ENCODE results near the gene IRX5. TPM values are rescaled to one million over a fixed set of nuclear protein-coding genes. Genes with fewer than 3 reads are reported as not detected.

The IRX5 gene
- total and polyA plus RNA-seq, 2 of the 8 experiments (the other 6 are each of a cell fraction or from before 2014, with no cell fraction given), result 0.48 to 0.56 TPM

- peaks cover 0 to 2% (median 0%) of the 10 kb centered on the region in 4 experiments; a peak in 1 of 8 replicates for H3K36me3 ChIP-seq (ENCODE audit: control insufficient read depth in 2 of 4, insufficient read depth in 4 of 4, low read length in 3 of 4)
- ChIA-PET POLR2A (ENCODE audit: partially characterized antibody) (interaction anchor here (0.8 to 1.0 kb wide), 3 partner anchors 13 to 643 kb away, joined by 3 read pairs; no protein-coding TSS in a partner anchor), CTCF (ENCODE audit: partially characterized antibody) (interaction anchor here (1.0 to 3.7 kb wide), 3 partner anchors 19 to 646 kb away, joined by 3 to 15 read pairs (median 3); no protein-coding TSS in a partner anchor)
- H3K18ac ChIP-seq (ENCODE audit: extremely low read depth, low read length), result no peak overlapping the region; the same call in 1 of the 2 replicates
- no peak overlapping the region for H2BK120ac ChIP-seq (replicated peaks; ENCODE audit: low read depth, low read length)
- no peaks in the 10 kb centered on the region for H3K79me1 ChIP-seq (ENCODE audit: low read depth, low read length)
- peaks cover 0 to 18% (median 11%) of the 10 kb centered on the region in 4 experiments; a peak in 6 of 7 replicates for H3K4me1 ChIP-seq (replicated peaks in 1 of 4; ENCODE audit: control insufficient read depth in 3 of 4, insufficient read depth in 4 of 4, low read length in 3 of 4)
- H3K23ac ChIP-seq (ENCODE audit: insufficient read length), result no peak overlapping the region
- peaks cover 20% of the 10 kb centered on the region; the same call in 1 of the 2 replicates for H3K23me2 ChIP-seq (ENCODE audit: low read depth, low read length)
- H3K27me3 ChIP-seq (replicated peaks in 1 of 4; ENCODE audit: control insufficient read depth in 3 of 4, extremely low read depth in 1 of 4, insufficient read depth in 3 of 4, low read length in 3 of 4), result peaks cover 31 to 65% (median 48%) of the 10 kb centered on the region in 4 experiments
- no peak for FAIRE-seq
- H2AK5ac ChIP-seq (ENCODE audit: low read depth, low read length), result no peak overlapping the region
- no peak overlapping the region for H3K14ac ChIP-seq (ENCODE audit: insufficient read length)
- 0% methylated on average over 9 of the region's 101 CpGs; no CpG with 5 or more reads in 1 of the 2 experiments for WGBS, 2 experiments (ENCODE audit: extremely low coverage in 1 of 2, insufficient coverage in 1 of 2, insufficient read length in 1 of 2, insufficient replicate concordance in 2 of 2, low coverage in 1 of 2, low lambda C conversion rate in 2 of 2, missing lambda C conversion rate in 1 of 2)
- H3K56ac ChIP-seq (replicated peaks; ENCODE audit: insufficient read length, low read depth, low read length), result no peak overlapping the region
- DNase-seq (ENCODE audit: low read depth in 1 of 2, low spot score in 2 of 2), result peak in 1 of 2 experiments; percentile 55
- H3K79me2 ChIP-seq (ENCODE audit: control insufficient read depth in 1 of 2, insufficient read depth in 2 of 2, low read length in 2 of 2), result peaks cover 0 to 3% of the 10 kb centered on the region in 2 experiments; a peak in 1 of 4 replicates
- H3K4me3 ChIP-seq (ENCODE audit: extremely low read depth in 1 of 4, insufficient read depth in 2 of 4, low read depth in 3 of 4, low read length in 4 of 4), result peak overlapping the region; percentile 40 to 80 (median 52)
- no peak overlapping the region for H3K4ac ChIP-seq (replicated peaks; ENCODE audit: insufficient read length, low read depth, low read length)
- no peak overlapping the region for H4K91ac ChIP-seq (replicated peaks; ENCODE audit: insufficient read length, low read length)
- peak overlapping the region; percentile 73 to 95 for H3K4me2 ChIP-seq (ENCODE audit: insufficient read depth in 1 of 2, low read depth in 2 of 2, low read length in 2 of 2)
- peak overlapping the region; percentile 60 for H4K8ac ChIP-seq (ENCODE audit: extremely low read depth, insufficient read depth, low read length)
- H3K27ac ChIP-seq (ENCODE audit: low read depth, low read length), result no peak overlapping the region
- no peak overlapping the region for H2BK15ac ChIP-seq (ENCODE audit: low read length)
- no peak overlapping the region for H2BK12ac ChIP-seq (ENCODE audit: low read depth, low read length)
- H2BK20ac ChIP-seq (ENCODE audit: low read length), result no peak overlapping the region
- peaks cover 0 to 8% of the 10 kb centered on the region in 2 experiments for H4K20me1 ChIP-seq (replicated peaks in 1 of 2; ENCODE audit: control insufficient read depth in 1 of 2, insufficient read depth in 2 of 2, low read length in 2 of 2)
- peak overlapping the region in 2 of 4 experiments; percentile 44 to 75; a peak in 2 of 7 replicates for H3K9ac ChIP-seq (replicated peaks in 1 of 4; ENCODE audit: extremely low read depth in 1 of 4, low read depth in 3 of 4, low read length in 3 of 4)
- H2BK5ac ChIP-seq (ENCODE audit: low read depth, low read length), result no peak overlapping the region
- no peaks in the 10 kb centered on the region for H3K9me3 ChIP-seq (ENCODE audit: insufficient read depth in 2 of 2, low read depth in 1 of 2, low read length in 1 of 2)
- no peak overlapping the region; the same call in 1 of the 2 replicates for H2AFZ ChIP-seq (ENCODE audit: low read length)
- no peak overlapping the region for H4K5ac ChIP-seq (ENCODE audit: insufficient read length, low read depth, low read length)
- 0 out of 4 replicates have a peak, but pooled peaks of 1 of the 2 experiments have one; percentile 1 for TF ChIP-seq SIN3A (conservative IDR thresholded peaks at IDR 0.05 in 1 of 2, IDR thresholded peaks at IDR 0.05 in 1 of 2; ENCODE audit: low read depth in 1 of 2, low read length in 2 of 2)
- no peak for TF ChIP-seq NRF1 (IDR thresholded peaks at IDR 0.05; ENCODE audit: low read depth, low read length)
- TF ChIP-seq BACH1 (IDR thresholded peaks at IDR 0.05; ENCODE audit: low read length), result peak; percentile 47; the same call in 1 of the 2 replicates
- peak in 1 of 3 experiments; percentile 4; a peak in 1 of 4 replicates for TF ChIP-seq CTCF (IDR thresholded peaks at IDR 0.05; ENCODE audit: control extremely low read depth in 1 of 3, insufficient read depth in 1 of 3, low read depth in 1 of 3, low read length in 3 of 3)
- peak; percentile 43; the same call in 1 of the 2 replicates for TF ChIP-seq PHF8 (conservative IDR thresholded peaks at IDR 0.05; ENCODE audit: low read depth, low read length)
- no peak for TF ChIP-seq POLR2AphosphoS5 (IDR thresholded peaks at IDR 0.05; ENCODE audit: low read depth, low read length)
- no peak for TF ChIP-seq HDAC6 (IDR thresholded peaks at IDR 0.05; ENCODE audit: low read depth, low read length)
- TF ChIP-seq KDM4A (IDR thresholded peaks at IDR 0.05; ENCODE audit: low read depth, low read length, severe bottlenecking), result peak; percentile 67
These were observed 2.1 kb upstream of the IRX5 start for GRCh38 chr16:54928411-54929089.

Data from H1 (cell line).